HCT116 (cell line): Measurements from ENCODE around the gene TTLL3. TPM values are rescaled to one million over a fixed set of nuclear protein-coding genes. Genes with fewer than 3 reads are reported as not detected.
A peak's percentile ranks its signal among the peaks of the same experiment; 100 is the strongest.

ENCODE experiments used
- ATAC-seq: fragments of 200-7000 bp; cut with Tn5 transposase; 2 replicates; pipeline ENCODE4 v1.9.1; 2020; ENCODE audit warnings: mild to moderate bottlenecking, moderate library complexity
- BruUV-seq: library from RNA; stranded (reverse); fragments of 400-500 nt; replicated peaks from 2 replicates; lab custom pipeline; 2021; lab: Mats Ljungman, UMichigan
- CTCF ChIA-PET: fragments of 300-600 bp; sonication (Branson Sonifier 250); formaldehyde crosslinking; loops from one replicate; lab custom pipeline; 2021; ENCODE audit warnings: antibody characterized with exemption; lab: Charles Lee
- POLR2A ChIA-PET: fragments of 300-600, 350-600 bp; sonication (Branson Sonifier 250); formaldehyde crosslinking; loops from one replicate; lab custom pipeline; 2021; ENCODE audit warnings: antibody characterized with exemption; lab: Charles Lee
- RAD21 ChIA-PET, 2 experiments: fragments of 300-600 bp; sonication (Branson Sonifier 250); formaldehyde crosslinking; loops; one replicate each; lab custom pipeline; 2023; ENCODE audit warnings: low total read pairs in 2 of 2; ENCODE audit not compliant: uncharacterized antibody in 2 of 2, unreplicated experiment in 2 of 2, low non-redundant PET in 1 of 2; lab: Charles Lee
- DNase-seq: peaks from one replicate; pipeline ENCODE4 v3.0.0-alpha.2; 2010; ENCODE audit warnings: low read depth, low spot score
- H2AFZ ChIP-seq: fragments of 200-600 bp; shearing (Covaris generic), sonication (generic); 2 replicates; pipeline ENCODE4 v1.6.1; 2017; ENCODE audit warnings: low read depth, mixed run types, mixed read lengths, antibody characterized with exemption, low read length; ENCODE audit not compliant: poor library complexity, severe bottlenecking
- H3K27ac ChIP-seq: 2 replicates; pipeline ENCODE4 v1.5.1; 2012; ENCODE audit warnings: low read depth, low read length
- H3K27me3 ChIP-seq: fragments of 200-600 bp; sonication (generic); 2 replicates; pipeline ENCODE4 v1.6.1; 2016; ENCODE audit warnings: mixed run types, low read length, mixed read lengths; ENCODE audit not compliant: insufficient read depth
- H3K36me3 ChIP-seq, 2 experiments: fragments of 200-500 bp in 1 of 2; fragments of 200-600 bp in 1 of 2; sonication (Bioruptor generic) in 1 of 2; sonication (generic) in 1 of 2; 2 replicates each; pipeline versions ENCODE4 v1.5.1 to v1.6.1; 2014 to 2016; ENCODE audit warnings: low read length in 2 of 2, inconsistent platforms in 1 of 2, mixed read lengths in 1 of 2, mixed run types in 1 of 2; ENCODE audit not compliant: insufficient read depth in 2 of 2, control insufficient read depth in 1 of 2
- H3K4me1 ChIP-seq, 2 experiments: fragments of 200-600 bp in 1 of 2; sonication (generic) in 1 of 2; 2 replicates each; pipeline versions ENCODE4 v1.5.1 to v1.6.1; 2012 to 2017; ENCODE audit warnings: low read length in 2 of 2, inconsistent platforms in 1 of 2, mild to moderate bottlenecking in 1 of 2, mixed read lengths in 1 of 2, mixed run types in 1 of 2, moderate library complexity in 1 of 2; ENCODE audit not compliant: insufficient read depth in 2 of 2, control insufficient read depth in 1 of 2
- H3K4me2 ChIP-seq: fragments of 200-600 bp; sonication (generic); 2 replicates; pipeline ENCODE4 v1.6.1; 2017; ENCODE audit warnings: mixed run types, low read length, mixed read lengths
- H3K4me3 ChIP-seq, 2 experiments: fragments of 200-600 bp in 1 of 2; sonication (generic) in 1 of 2; replicated peaks in 1 of 2; 2 replicates each; pipeline ENCODE4 v1.5.1; 2011 to 2016; ENCODE audit warnings: low read length in 2 of 2, control low read depth in 1 of 2, low read depth in 1 of 2, mild to moderate bottlenecking in 1 of 2, mixed read lengths in 1 of 2, mixed run types in 1 of 2
- H3K79me2 ChIP-seq: fragments of 200-600 bp; sonication (generic); 2 replicates; pipeline ENCODE4 v1.6.1; 2017; ENCODE audit warnings: mild to moderate bottlenecking, mixed run types, low read length, moderate library complexity, mixed read lengths; ENCODE audit not compliant: insufficient read depth
- H3K9ac ChIP-seq: fragments of 200-600 bp; sonication (generic); 2 replicates; pipeline ENCODE4 v1.6.1; 2016; ENCODE audit warnings: low read length, mixed read lengths
- H3K9me2 ChIP-seq: fragments of 200-600 bp; sonication (generic), shearing (Covaris generic); 2 replicates; pipeline ENCODE4 v1.6.1; 2017; ENCODE audit warnings: mixed run types, mild to moderate bottlenecking, moderate library complexity; ENCODE audit not compliant: insufficient read depth
- H3K9me3 ChIP-seq, 2 experiments: fragments of 200-500 bp in 1 of 2; fragments of 200-600 bp in 1 of 2; sonication (Bioruptor generic) in 1 of 2; sonication (generic) in 1 of 2; 2 replicates each; pipeline ENCODE4 v1.6.1; 2014 to 2017; ENCODE audit warnings: low read length in 2 of 2, mixed read lengths in 2 of 2, inconsistent platforms in 1 of 2, low read depth in 1 of 2, mild to moderate bottlenecking in 1 of 2, mixed run types in 1 of 2, moderate library complexity in 1 of 2; ENCODE audit not compliant: control insufficient read depth in 1 of 2, insufficient read depth in 1 of 2
- H4K20me1 ChIP-seq: fragments of 200-600 bp; sonication (generic), shearing (Covaris generic); 2 replicates; pipeline ENCODE4 v1.6.1; 2017; ENCODE audit warnings: mixed run types, mild to moderate bottlenecking, moderate library complexity; ENCODE audit not compliant: insufficient read depth
- CBX3 ChIP-seq: IDR thresholded peaks from 2 replicates; pipeline ENCODE4 v1.6.1; 2012; ENCODE audit warnings: low read depth
- ELF1 ChIP-seq: IDR thresholded peaks from 2 replicates; pipeline ENCODE4 v1.6.1; 2012; ENCODE audit warnings: low read depth, borderline replicate concordance
- EZH2 ChIP-seq: fragments of 200-600 bp; sonication (generic); IDR thresholded peaks from 2 replicates; pipeline ENCODE4 v1.6.1; 2017; ENCODE audit warnings: antibody characterized with exemption, mixed run types
- EZH2phosphoT487 ChIP-seq: fragments of 200-600 bp; IDR thresholded peaks from 2 replicates; pipeline ENCODE4 v1.6.1; 2018; ENCODE audit warnings: antibody characterized with exemption, borderline replicate concordance
- POLR2A ChIP-seq: IDR thresholded peaks from 2 replicates; pipeline ENCODE4 v1.7.0; 2011; ENCODE audit warnings: borderline replicate concordance; ENCODE audit not compliant: insufficient read depth, insufficient read length; ENCODE audit errors: extremely low read depth
- SIN3A ChIP-seq: IDR thresholded peaks from 2 replicates; pipeline ENCODE4 v1.6.1; 2012; ENCODE audit warnings: low read depth
- SRF ChIP-seq: IDR thresholded peaks from 2 replicates; pipeline ENCODE4 v1.6.1; 2012; ENCODE audit warnings: low read depth
- YY1 ChIP-seq: IDR thresholded peaks from 2 replicates; pipeline ENCODE4 v1.6.1; 2011; ENCODE audit warnings: low read length, low read depth, moderate library complexity, mild to moderate bottlenecking; ENCODE audit not compliant: insufficient replicate concordance; ENCODE audit errors: extremely low read depth
- intact Hi-C: fragments of 100-400 bp; cut with micrococcal nuclease; formaldehyde crosslinking; loops from 2 replicates; pipeline ENCODE4 v1.10.0; 2022
- total RNA-seq: library from RNA; stranded (reverse); gene quantifications from one replicate; pipeline ENCODE4 v1.2.1, GENCODE V29; 2021; ENCODE audit not compliant: unreplicated experiment
- TF ChIP-seq, protein P1 (sequence below): IDR thresholded peaks from 2 replicates; pipeline ENCODE4 v1.6.1; 2012
- TF ChIP-seq, protein P2 (sequence below): IDR thresholded peaks from 2 replicates; pipeline ENCODE4 v1.6.1; 2012; ENCODE audit warnings: low read depth
- TF ChIP-seq, protein P3 (sequence below): IDR thresholded peaks from 2 replicates; pipeline ENCODE4 v1.6.1; 2011; ENCODE audit warnings: mild to moderate bottlenecking, low read length, moderate library complexity; ENCODE audit not compliant: insufficient replicate concordance; ENCODE audit errors: extremely low read depth
- TF ChIP-seq, protein P4 (sequence below), 3 experiments: fragments of 200-600 bp in 1 of 3; sonication (generic) in 1 of 3; IDR thresholded peaks in 2 of 3; conservative IDR thresholded peaks in 1 of 3; 2 replicates each; pipeline ENCODE4 v1.5.1; 2012 to 2017; ENCODE audit warnings: low read depth in 2 of 3, low read length in 2 of 3, antibody characterized with exemption in 1 of 3, borderline replicate concordance in 1 of 3, control low read depth in 1 of 3, mild to moderate bottlenecking in 1 of 3, mixed read lengths in 1 of 3, mixed run types in 1 of 3, moderate library complexity in 1 of 3; ENCODE audit not compliant: insufficient read depth in 1 of 3
- TF ChIP-seq, protein P5 (sequence below): IDR thresholded peaks from 2 replicates; pipeline ENCODE4 v1.6.1; 2012

The TTLL3 gene
- total RNA-seq, 1 experiment from 2014 or later = 40.3 TPM

DNA sequence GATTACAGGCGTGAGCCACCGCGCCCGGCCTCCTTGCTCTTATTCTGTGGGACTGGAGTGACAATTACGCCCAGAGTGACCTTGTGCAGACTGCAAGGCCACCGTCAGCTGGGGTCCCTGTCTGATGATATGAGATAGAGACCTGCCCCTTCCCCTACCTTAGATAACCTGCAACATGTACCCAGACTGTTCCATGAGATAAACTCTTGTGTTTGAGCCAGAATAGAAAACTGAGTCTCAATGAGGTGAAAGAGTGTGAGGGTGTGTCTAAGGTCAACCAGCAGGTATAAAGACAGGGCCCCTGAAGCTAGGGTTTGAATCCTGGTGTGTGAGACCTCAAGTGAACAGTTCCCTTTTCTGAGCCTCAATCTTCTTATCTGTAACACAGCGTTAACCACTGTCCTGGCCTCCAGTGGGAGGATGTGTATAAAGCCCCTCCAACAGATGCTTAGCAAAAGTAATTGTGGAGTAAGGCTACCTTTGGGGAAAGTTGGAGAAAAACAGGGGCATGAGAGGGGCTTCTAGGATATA lies 23.8 kb upstream of the TTLL3 start (continued):
- TF ChIP-seq, protein P1, sequence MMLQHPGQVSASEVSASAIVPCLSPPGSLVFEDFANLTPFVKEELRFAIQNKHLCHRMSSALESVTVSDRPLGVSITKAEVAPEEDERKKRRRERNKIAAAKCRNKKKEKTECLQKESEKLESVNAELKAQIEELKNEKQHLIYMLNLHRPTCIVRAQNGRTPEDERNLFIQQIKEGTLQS = no peak
- no peak for TF ChIP-seq EZH2phosphoT487

DNA sequence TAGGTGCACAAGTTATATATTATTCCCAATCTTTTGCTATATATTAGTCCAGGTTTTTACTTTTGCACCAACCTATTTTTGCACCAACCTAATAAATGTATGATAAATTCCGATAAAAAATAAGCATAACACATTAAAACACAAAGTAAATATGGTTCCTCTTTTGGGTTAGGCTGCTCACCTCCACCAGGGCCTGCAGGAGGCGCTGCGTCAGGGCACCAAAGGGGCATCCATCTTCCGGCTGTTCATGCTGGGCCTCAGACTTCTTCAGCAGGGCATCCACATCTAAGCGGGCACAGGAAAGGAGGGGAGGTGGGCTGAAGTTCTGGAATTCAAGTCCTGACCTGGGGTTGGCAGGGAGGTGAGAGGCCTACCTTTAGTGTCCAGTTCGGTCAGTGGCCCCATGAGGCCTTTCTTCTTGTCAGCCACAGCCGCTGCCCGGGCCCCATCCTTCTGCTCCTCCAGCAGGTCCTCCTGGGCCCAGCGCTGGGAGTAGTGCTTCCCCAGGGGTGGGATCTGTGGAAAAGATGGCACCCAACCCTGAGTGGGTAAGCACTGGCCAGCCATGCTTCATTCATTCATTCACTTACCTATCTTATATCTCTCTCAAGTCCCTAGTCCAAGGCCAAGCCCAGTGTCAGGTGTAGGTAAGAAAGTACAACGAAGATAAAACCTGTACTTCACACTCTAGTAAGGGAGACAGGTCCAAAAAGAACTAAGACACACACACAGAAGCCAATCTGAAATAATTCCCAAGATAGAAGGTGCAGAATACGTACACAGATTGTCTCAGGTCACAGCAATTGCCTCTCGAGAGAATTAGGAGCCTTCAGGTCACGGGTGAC lies 23.0 kb upstream of the TTLL3 start:
- no peak overlapping the region for H3K9ac ChIP-seq
- H3K4me1 ChIP-seq = peaks cover 0 to 8% of the 10 kb centered on the region in 2 experiments; a peak in 2 of 4 replicates
- H3K4me2 ChIP-seq = no peak overlapping the region
- ChIA-PET CTCF (no interaction called here), RAD21 (no interaction called here), POLR2A (no interaction called here)
- intact Hi-C loops = no loop called here
- peak; percentile 63 for ATAC-seq
- no peaks in the 10 kb centered on the region for H3K27me3 ChIP-seq
- H3K9me3 ChIP-seq = no peaks in the 10 kb centered on the region
- no peak overlapping the region for H2AFZ ChIP-seq
- H4K20me1 ChIP-seq = no peaks in the 10 kb centered on the region
- no peak overlapping the region for H3K4me3 ChIP-seq
- TF ChIP-seq YY1 (peak; percentile 48), ELF1 (no peak), SRF (no peak), CBX3 (no peak), EZH2 (no peak), SIN3A (no peak), POLR2A (no peak), EZH2phosphoT487 (no peak)
- TF ChIP-seq, protein P2, sequence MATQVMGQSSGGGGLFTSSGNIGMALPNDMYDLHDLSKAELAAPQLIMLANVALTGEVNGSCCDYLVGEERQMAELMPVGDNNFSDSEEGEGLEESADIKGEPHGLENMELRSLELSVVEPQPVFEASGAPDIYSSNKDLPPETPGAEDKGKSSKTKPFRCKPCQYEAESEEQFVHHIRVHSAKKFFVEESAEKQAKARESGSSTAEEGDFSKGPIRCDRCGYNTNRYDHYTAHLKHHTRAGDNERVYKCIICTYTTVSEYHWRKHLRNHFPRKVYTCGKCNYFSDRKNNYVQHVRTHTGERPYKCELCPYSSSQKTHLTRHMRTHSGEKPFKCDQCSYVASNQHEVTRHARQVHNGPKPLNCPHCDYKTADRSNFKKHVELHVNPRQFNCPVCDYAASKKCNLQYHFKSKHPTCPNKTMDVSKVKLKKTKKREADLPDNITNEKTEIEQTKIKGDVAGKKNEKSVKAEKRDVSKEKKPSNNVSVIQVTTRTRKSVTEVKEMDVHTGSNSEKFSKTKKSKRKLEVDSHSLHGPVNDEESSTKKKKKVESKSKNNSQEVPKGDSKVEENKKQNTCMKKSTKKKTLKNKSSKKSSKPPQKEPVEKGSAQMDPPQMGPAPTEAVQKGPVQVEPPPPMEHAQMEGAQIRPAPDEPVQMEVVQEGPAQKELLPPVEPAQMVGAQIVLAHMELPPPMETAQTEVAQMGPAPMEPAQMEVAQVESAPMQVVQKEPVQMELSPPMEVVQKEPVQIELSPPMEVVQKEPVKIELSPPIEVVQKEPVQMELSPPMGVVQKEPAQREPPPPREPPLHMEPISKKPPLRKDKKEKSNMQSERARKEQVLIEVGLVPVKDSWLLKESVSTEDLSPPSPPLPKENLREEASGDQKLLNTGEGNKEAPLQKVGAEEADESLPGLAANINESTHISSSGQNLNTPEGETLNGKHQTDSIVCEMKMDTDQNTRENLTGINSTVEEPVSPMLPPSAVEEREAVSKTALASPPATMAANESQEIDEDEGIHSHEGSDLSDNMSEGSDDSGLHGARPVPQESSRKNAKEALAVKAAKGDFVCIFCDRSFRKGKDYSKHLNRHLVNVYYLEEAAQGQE = no peak
- TF ChIP-seq, protein P3, sequence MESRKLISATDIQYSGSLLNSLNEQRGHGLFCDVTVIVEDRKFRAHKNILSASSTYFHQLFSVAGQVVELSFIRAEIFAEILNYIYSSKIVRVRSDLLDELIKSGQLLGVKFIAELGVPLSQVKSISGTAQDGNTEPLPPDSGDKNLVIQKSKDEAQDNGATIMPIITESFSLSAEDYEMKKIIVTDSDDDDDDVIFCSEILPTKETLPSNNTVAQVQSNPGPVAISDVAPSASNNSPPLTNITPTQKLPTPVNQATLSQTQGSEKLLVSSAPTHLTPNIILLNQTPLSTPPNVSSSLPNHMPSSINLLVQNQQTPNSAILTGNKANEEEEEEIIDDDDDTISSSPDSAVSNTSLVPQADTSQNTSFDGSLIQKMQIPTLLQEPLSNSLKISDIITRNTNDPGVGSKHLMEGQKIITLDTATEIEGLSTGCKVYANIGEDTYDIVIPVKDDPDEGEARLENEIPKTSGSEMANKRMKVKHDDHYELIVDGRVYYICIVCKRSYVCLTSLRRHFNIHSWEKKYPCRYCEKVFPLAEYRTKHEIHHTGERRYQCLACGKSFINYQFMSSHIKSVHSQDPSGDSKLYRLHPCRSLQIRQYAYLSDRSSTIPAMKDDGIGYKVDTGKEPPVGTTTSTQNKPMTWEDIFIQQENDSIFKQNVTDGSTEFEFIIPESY = no peak
- TF ChIP-seq, protein P4, sequence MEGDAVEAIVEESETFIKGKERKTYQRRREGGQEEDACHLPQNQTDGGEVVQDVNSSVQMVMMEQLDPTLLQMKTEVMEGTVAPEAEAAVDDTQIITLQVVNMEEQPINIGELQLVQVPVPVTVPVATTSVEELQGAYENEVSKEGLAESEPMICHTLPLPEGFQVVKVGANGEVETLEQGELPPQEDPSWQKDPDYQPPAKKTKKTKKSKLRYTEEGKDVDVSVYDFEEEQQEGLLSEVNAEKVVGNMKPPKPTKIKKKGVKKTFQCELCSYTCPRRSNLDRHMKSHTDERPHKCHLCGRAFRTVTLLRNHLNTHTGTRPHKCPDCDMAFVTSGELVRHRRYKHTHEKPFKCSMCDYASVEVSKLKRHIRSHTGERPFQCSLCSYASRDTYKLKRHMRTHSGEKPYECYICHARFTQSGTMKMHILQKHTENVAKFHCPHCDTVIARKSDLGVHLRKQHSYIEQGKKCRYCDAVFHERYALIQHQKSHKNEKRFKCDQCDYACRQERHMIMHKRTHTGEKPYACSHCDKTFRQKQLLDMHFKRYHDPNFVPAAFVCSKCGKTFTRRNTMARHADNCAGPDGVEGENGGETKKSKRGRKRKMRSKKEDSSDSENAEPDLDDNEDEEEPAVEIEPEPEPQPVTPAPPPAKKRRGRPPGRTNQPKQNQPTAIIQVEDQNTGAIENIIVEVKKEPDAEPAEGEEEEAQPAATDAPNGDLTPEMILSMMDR (IDR thresholded peaks at IDR 0.05 in 2 of 3, conservative IDR thresholded peaks at IDR 0.05 in 1 of 3; ENCODE audit: borderline replicate concordance in 1 of 3, insufficient read depth in 1 of 3, low read depth in 2 of 3, low read length in 2 of 3) = peak in 2 of 3 experiments; percentile 74 to 86; a peak in 4 of 6 replicates
- TF ChIP-seq, protein P5, sequence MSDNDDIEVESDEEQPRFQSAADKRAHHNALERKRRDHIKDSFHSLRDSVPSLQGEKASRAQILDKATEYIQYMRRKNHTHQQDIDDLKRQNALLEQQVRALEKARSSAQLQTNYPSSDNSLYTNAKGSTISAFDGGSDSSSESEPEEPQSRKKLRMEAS = no peak
- peaks cover 15 to 22% of the 10 kb centered on the region in 2 experiments; a peak in 3 of 4 replicates for H3K36me3 ChIP-seq
- no peaks in the 10 kb centered on the region for H3K9me2 ChIP-seq
- H3K79me2 ChIP-seq = peaks cover 8% of the 10 kb centered on the region
- BruUV-seq = no TSS peak
- H3K27ac ChIP-seq = no peak overlapping the region
- DNase-seq = no peak
